ENCODE data around the gene CYS1.
"Not testable (repeated sequence)": the region's sequence is repeated elsewhere in the genome, so short reads cannot be mapped to it uniquely, and the experiment has no call there.

CYS1 gene, protein sequence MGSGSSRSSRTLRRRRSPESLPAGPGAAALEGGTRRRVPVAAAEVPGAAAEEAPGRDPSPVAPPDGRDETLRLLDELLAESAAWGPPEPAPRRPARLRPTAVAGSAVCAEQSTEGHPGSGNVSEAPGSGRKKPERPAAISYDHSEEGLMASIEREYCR

GRCh38 chr2:10079870-10080535, at the start of gene CYS1:
CYS1 (minus strand) TSS chr2:10080411; CDS start chr2:10080223, 188 bp downstream.
- DNase-seq = no peak

- DNase-seq = no peak
Measured at GRCh38 chr2:10129490-10129889, 49.3 kb upstream of the CYS1 start.

GRCh38 chr2:10128420-10128819, 48.2 kb upstream of the CYS1 start:
- DNase-seq = no peak

DNA sequence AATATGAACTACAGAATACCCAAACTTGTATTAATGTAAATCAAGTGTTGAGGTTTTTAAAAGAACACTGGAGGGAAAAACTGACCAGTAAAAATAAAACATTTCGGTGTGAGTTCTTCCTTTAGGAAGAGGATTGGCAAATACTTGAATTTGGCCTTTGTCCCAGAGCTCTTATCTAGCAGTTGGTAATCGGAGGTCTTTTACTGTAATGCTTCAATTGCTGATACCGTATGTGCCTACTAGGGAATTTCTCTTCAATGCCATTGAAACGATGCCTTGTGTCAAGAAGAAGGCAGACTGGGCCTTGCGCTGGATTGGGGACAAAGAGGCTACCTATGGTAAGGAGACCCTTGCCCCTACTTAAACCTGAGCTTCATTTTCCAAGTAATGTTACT, 46.4 kb upstream of the CYS1 start:
- no peak for DNase-seq

DNA sequence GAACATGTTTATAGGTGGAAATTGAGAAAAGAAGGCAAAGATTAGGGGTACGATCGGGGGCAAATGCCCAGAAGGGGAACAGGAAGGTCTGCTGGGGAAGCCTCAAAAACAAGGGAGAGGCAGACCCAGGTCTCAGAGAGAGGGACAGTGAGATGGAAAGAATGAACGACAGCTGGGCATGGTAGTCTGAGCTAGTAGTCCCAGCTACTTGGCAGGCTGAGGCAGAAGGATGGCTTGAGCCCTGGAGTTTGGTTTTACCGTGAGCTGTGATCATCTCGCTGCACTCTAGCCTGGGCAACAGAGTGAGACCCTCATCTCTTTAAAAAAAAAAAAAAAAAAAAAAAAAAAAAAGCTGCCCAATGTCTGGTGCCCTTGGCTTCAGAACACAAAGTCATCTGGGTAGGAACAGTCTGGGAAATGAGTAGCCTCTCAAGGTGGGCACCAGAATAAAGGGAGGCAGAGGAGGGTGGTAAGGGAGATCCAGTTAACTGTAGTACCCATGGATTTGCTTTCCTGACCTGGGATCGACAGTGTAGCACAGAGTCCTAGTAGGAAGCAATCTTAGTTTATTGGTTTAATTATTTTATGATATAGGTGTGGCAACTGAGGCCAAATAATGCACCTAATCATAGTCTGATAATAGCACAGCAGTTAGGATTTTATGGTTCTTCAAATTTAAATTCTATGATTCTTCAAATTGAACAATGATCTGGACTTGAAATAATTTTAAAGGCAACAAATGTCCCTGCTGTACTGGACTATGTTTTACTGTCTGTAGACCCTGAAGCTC, 45.8 kb upstream of the CYS1 start:
- no peak for DNase-seq

- DNase-seq = peak in 1 of 2 experiments; percentile 15
Measured at GRCh38 chr2:10124538-10125045, 44.4 kb upstream of the CYS1 start.

GRCh38 chr2:10123281-10123680, 43.1 kb upstream of the CYS1 start:
- DNase-seq = no peak

GRCh38 chr2:10122500-10123280, 42.5 kb upstream of the CYS1 start, which contains the start of gene RRM2:
RRM2 (plus strand) TSS chr2:10122739; CDS start chr2:10122799, 60 bp downstream.
- DNase-seq = peak; percentile 32 to 67

GRCh38 chr2:10120877-10121574, 40.8 kb upstream of the CYS1 start:
- DNase-seq = no peak

DNA sequence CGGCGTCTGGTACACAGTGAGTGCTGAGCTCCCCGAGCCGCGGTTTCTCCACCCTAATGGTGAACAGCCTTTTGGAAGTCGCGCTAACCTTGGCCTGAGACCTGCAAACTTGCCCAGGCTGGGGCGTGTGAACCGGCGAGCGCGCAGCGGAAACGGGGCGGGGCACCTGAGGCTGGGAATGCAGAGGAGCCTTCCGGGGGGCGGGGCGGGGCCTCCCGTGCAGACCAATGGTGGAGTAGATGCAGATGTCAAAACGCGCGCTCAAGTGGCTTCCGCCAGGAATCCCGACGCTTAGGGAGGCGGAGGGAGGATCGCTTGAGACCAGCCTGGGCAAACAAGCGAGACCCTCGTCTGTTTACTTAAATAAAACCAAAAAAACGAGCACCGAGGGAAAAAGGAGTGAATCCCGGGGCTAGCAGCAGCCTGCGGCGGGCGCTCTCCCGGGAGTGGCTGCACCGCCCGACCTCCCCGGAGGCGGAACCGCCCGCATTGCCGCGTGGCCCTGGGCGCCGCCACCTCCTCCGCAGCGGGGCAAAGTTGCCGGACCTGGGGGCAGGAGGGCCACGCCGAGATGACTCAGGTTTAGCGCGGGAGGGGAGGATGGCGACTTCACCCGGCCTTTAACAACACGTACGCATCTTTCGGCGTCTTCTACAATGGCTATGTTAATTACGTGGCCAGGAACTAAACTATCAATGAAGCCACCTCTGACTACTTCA, 40.1 kb upstream of the CYS1 start:
- peak in 1 of 2 experiments; percentile 43 for DNase-seq

DNA sequence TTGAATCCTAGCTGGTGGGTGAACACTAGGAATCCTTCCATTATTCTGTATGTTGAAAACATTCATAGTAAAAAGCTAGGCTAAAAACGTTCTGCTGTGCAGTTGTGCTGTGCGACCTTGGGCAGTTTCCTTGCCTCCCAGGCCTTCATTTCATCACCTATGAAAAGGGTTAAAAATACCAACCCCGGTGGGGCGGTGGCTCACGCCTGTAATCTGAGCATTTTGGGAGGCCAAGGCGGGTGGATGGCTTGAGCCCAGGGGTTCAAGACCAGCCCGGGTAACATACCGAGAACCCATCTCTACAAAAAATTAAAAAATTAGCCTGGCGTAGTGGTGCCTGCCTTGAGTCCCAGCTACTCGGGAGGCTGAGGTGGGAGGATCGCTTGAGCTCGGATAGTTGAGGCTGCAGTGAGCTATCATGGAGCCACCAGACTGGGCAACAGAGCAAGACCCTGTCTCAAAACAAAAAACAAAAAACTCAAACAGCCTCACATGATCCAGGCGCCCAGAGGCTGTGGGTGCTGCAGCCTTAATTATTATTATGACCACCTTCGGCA, 39.5 kb upstream of the CYS1 start:
- DNase-seq = no peak

- DNase-seq = no peak
Measured at GRCh38 chr2:10119027-10119325, 38.8 kb upstream of the CYS1 start.

DNA sequence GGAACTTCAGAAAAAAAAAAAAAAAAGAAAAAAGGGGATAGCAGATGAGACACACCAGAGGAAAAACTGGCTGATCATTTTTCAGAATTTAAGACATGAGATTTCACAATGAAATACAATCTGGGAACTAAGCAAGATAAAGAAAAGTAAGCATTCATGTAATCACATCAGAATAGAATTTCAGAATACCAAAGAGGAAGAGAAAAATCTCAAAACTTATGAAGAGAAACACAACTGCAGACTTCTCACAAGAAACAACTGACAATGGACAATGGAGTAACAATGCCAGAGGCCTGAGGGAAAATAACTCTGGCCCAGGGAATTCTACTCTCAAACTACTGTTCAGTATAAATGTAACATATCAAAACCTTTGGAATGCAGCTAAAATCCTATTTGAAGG, 29.1 kb upstream of the CYS1 start:
- DNase-seq = no peak

GRCh38 chr2:10104906-10105305, 24.7 kb upstream of the CYS1 start:
- not testable (repeated sequence) for DNase-seq

DNA sequence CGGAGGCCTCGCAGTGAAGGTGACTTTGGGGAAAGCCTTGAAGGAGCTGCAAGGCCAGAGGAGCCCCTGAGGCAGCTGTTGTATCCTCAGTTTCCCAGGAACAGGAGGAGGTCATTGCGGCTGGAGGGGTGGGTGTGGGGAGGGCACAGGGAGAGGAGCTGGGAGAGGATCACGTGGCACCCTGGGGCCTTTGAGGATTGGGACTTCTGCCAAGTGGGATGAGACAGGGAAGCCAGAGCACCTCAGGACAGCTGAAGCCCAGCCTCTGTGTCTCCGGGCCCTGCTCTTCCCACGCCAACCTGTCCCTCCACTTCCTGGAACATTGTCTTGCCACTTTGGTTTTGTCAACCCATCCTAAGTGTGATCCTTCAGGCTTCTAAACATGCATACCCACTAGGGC, 23.0 kb upstream of the CYS1 start:
- DNase-seq = no peak

GRCh38 chr2:10101491-10101890, 21.3 kb upstream of the CYS1 start:
- no peak for DNase-seq

- DNase-seq = peak in 1 of 2 experiments; percentile 7
Measured at GRCh38 chr2:10097352-10098148, 17.3 kb upstream of the CYS1 start.

DNA sequence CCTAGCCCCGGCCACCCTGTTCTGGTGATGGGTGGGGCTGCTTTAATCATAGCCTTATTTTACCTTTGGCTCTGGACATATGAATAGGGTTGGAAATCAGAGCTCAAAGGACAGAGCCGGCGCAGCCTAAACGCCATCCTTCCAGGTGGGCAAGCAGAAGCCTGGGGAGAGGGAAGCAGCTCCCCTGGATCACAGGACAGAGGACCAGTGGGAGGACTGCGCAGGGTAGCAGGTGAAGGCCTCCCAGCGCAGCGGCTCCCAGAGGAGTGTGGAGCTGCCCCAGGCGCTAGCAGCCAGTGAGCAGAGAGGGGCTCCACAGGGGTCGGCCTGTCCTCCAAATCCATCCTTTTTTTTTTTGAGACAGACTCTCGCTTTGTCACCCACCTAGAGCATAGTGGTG, 16.4 kb upstream of the CYS1 start:
- no peak for DNase-seq

DNA sequence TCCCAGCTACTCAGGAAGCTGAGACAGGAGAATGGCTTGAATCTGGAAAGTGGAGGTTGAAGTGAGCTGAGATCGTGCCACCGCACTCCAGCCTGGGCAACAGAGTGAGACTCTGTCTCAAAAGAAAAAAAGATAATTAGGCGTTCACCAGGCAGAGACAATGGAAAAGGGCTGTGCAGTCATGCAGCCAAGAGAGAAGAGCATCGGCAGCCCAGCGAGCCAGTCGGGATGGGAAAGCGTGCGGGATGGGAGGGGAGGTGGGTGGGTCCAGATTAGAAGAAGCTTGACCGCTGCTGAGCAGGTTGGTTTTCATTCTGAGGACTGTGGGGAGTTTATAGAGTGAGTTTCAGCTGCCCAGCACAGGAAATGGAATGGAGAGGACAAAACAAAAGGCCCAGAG, 15.0 kb upstream of the CYS1 start:
- no peak for DNase-seq

GRCh38 chr2:10094271-10094814, 14.1 kb upstream of the CYS1 start:
- DNase-seq = peak in 1 of 2 experiments; percentile 36

Data from cerebellar nuclear complex (tissue), 1 donor.